GM19372 (cell line): ENCODE data around the gene LRCOL1.

Experiments used
- ATAC-seq: cut with Tn5 transposase; IDR thresholded peaks from one replicate; pipeline ENCODE4 v1.9.1; 2021; ENCODE audit warnings: mild to moderate bottlenecking, low read depth, moderate library complexity; ENCODE audit not compliant: unreplicated experiment

The LRCOL1 gene

DNA sequence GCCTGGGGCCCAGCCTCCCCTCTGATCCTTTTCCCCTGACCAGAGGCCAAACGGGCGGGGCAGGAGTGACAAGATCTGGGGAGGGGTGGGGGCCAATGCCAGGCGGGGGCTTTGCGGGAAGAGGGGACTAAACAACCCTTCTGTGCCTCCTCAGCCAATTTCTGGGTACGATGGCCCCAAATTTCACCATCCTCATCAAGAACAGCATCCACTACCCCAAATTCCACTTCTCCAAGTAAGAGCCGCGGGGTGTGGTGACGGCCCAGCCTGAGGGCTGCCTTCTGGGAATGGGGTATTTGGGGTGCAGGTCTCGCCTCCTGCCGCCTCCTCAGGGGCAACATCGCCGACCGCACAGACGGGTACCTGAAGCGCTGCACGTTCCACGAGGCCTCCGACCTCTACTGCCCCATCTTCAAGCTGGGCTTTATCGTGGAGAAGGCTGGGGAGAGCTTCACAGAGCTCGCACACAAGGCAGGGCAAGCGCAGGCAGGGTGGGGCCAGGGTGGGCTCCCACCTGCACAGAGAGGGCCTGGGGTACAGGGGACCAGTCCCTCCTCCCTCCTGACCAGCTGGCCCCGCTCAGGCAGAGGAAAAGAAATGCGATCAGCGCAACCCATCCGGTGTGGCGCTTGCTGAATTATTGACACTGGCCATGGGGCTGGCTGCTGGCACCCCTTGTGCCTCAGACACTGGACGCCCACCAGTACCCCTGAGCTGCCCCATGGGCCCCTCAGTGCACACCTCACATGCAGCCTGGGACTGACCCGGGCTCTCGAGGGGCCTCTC, 9.9 kb upstream of the LRCOL1 start:
- no peak for ATAC-seq

DNA sequence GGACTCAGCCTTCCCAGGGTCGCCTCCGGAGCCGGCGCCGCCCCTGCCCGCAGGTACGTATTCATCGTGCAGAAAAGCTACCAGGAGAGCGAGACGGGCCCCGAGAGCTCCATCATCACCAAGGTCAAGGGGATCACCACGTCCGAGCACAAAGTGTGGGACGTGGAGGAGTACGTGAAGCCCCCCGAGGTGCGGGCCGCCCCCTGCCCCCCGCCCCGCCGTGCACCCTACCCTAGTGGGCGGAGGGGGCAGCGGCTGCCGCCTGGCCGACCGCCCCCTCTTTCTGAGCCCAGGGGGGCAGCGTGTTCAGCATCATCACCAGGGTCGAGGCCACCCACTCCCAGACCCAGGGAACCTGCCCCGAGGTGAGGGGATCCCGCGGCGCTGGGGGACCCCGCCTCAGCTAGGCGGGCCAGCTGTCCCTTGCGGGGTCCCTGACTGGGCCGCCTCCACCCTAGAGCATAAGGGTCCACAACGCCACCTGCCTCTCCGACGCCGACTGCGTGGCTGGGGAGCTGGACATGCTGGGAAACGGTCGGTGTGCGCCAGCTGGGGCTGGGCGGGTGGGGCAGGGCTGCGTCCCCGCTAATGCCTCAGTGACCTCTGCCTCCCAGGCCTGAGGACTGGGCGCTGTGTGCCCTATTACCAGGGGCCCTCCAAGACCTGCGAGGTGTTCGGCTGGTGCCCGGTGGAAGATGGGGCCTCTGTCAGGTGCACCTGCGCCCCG, 9.2 kb upstream of the LRCOL1 start:
- no peak for ATAC-seq

DNA sequence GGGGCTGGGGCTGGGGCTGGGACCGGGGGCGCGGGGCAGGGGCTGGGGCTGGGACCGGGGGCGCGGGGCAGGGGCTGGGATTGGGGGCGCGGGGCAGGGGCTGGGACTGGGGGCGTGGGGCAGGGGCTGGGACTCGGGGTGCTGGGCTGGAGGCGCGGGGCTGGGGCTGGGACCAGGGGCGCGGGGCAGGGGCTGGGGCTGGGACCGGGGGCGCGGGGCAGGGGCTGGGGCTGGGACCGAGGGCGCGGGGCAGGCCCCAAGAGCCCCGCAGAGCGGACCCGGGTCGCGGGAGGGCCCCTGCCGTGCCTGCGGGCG, 8.6 kb upstream of the LRCOL1 start:
- ATAC-seq, result no peak

DNA sequence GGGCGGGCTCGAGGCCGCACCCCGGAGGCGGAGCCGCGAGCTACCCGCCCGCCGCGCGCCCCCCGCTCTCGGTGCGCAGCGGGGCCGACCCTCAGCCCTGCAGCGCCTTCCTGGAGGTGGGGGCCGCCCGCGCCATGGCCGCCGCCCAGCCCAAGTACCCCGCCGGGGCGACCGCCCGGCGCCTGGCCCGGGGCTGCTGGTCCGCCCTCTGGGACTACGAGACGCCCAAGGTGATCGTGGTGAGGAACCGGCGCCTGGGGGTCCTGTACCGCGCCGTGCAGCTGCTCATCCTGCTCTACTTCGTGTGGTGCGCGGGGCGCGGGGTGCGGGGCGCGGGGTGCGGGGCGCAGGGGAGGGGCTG, 8.3 kb upstream of the LRCOL1 start, which contains the start of gene P2RX2:
TSS of gene P2RX2 (plus strand) at position 94 of the 361 bp plus-strand sequence. CDS start at position 135, 41 bp downstream.
- no peak for ATAC-seq

DNA sequence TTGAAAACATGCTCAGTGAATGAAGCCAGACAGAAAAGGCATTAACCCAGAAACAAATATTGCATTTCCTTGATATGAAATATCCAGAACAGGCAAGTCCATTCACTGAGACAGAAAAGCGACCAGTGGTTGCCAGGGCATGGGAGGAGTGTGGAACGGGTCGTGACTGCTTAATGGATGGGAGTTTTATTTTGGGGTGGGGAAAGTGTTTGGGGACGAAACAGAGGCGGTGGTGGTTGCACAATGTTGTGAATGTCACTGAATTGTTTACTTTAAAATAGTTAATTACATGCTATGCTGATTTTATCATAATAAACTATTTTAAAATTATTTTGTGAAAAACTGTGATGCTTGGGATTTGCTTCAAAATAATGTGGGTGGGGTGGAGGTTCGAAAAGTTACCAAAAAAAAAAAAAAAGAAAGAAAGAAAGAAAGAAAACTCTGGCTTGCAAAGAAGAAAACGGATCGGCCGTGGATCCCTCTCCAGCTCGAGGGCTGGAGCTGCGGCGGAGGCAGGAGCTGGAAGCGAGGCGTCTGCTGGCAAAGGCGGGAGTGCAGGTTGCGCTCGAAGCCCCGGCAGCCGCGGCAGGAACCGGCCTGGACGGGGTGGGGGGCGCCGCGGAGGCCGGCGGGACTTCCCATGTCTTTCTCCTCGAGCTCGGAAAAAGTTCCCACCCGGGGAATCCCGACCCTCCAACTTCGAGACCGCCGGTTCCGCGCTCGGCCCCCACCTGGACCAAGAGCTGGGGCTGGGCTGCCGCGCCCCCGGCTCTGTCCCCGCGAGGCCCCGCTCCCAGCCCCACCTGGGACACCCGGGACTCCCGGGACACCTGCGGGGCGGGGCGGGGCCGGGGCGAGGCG, 7.7 kb upstream of the LRCOL1 start:
- ATAC-seq, result no peak

DNA sequence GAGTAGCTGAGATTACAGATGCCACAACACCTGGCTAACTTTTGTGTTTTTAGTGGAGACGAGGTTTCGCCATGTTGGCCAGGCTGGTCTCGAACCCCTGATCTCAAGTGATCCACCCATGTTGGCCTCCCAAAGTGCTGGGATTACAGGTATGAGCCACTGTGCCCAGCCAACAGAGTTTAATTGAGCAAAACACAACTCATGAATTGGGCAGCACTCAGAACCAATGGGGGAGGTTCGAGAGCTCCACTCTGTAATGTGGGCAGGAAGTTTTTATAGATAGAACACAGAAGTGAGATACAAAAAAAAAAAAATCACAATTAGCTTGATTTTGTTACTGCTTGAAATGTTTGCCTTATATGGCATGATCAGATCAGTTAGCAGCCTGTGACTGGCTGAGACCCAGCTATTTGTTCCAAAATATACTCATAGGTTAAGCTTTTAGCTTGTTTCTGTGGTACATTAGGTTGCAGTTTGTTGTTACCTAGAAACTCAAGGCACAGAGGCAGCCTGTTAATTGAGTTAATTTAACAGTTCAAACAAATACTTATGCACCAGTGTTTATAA, 6.8 kb upstream of the LRCOL1 start:
- no peak for ATAC-seq

DNA sequence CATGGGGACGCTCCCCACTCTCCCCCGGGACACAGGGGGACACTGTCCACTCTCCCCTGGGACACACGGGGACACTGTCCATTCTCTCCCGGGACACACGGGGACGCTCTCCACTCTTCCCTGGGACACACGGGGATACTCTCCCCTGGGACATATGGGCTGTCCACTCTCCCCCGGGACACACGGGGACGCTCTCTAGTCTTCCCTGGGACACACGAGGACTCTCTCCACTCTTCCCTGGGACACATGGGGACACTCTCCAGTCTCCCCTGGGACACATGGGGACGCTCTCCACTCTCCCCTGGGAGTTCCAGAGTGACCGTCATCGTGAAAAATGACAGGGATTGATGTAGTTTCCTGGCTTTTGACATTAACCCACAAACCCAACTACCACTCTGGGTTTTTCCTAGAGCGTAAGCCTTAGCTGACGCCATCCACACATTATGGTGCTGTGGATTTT, 5.2 kb upstream of the LRCOL1 start:
- ATAC-seq, result no peak

DNA sequence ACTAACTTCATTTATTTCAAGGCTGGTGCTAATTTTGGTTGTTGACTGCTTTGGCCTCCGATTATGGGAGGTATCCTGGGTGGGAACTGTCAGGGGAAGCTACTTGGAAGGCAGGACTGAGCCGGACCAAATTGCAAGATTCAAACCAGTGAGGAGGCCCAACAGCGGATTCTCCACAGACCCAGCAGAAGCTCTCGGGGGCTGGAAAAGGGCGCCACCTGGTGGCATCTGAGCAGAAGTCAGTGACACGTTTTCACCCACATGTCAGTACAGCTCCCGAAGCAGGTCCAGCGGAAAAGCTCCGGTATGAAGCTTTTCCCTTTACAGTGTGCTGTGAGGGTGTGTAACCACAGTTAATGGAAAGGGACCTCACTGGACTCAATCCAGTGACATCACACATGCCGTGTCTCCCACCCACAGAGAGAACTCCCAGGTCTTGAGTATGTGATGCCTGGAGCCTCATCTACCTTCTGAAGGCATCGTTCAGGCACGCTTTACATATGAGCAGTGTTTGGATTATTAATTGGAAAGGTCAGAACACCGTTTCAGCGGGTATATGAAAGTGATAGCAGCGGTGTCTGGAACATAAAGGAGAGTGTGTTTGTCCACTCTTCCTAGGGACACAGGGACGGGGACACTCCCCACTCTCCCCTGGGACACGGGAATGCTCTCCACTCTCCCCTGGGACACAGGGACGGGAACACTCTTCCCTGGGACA, 4.6 kb upstream of the LRCOL1 start:
- ATAC-seq, result no peak

DNA sequence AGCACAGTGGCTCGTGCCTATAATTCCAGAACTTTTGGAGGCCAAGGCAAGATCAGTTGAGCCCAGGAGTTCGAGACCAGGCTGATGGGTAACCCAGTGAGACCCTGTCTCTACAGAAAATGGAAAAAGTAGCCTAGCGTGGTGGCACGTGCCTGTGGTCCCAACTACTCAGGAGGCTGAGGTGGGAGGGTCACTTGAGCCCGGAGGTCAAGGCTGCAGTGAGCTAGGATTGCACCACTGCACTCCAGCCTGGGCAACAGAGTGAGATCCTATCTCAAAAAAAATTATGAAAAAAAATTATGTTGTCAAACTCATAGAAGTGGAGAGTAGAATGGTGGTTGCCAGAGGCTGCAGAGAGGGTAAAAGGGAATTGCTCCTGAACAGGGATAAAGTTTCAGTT, 3.6 kb upstream of the LRCOL1 start:
- no peak for ATAC-seq

DNA sequence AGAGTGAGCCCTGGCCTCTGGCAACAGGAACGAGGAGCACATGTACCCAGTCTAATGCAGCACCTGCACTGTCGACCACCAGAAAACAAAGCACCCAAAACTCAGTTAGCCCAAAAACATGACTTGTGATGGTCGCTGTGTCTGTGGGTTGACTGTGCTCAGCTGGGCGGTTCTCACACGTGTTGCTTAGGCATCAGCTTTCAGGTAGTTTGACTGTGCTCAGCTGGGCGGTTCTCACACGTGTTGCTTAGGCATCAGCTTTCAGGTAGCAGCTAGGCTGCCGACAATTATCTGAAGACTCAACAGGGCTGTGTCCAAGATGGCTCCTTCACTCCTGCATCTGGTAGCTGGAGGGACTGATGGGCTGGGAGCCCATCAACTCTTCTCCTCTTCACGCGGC, 1.2 kb upstream of the LRCOL1 start:
- ATAC-seq, result no peak

DNA sequence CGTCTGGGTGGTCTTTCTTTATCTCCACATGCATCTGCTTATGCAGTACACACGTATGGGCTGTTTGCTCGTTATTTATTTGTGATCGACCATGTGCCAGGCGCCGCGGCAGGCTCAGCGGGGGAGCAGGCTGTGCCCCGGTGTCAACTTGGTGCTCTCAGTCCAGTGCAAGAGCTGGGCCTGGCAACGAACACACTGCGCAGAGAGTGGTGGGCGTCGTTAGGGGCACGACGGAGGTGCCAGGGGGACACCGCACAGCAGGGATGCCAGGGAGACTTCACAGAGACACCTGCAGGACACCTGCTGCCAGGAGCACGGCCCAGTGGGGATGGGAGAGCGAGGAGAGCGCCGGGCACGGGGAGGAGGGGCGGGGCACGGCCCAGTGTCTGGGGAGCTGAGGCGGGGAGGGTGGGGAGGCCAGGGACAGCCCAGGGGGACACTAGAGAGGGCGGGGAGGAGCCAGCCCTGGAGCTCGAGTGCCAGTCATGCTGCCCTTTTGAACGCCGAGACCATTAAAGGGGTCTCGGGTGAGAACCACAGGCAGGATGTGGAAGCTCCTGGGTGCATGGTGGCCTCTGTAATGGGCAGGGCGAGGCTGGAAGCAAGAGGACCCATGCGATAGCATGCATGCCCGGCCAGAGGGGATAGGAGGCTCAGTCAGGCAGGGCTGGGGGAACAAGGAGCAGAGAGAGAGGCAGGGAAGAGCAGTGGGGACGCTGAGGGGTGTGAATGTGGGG, 652 bp upstream of the LRCOL1 start:
- ATAC-seq, result no peak

DNA sequence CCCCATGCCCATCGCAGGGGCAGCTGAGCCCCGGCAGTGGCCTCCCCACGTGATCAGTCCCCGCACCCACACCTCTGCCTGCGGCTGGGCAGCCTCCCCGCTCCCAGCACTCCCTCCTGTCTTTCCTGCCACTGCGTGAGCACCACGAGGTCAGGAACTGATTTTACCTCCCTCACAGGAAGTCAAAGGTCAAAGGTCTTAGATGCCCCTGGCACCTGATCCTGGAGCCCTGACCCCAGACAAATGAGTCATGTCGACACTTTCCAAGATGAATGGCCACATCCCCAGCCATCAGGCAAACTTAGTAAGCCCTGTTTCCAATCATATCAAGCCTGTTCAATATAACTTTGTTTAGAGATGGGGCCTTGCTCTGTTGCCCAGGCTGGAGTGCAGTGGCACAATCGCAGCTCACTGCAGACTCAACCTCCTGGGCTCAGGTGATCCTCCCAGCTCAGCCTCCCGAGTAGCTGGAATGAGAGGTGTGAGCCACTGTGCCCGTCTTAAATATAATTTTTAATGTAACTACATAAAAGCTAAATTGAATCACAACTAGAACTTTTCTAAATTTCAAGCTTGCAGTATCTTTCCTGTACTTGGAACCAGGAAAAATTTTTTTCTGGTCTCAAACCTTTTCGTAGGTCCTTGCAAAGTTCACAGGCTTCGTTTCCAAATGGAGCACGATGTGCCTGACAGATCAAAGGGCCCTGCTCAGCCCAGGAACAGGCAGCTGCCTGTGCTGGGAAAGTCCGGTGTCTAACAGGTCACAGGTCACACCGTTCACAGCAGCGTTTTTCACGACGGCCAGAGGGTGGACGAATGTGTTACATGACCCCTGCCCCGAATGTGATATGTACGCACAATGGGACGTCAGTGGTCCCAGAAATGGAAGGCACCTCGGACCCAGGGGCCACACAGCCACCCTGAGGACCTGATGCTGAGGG, 1.9 kb downstream of the LRCOL1 start:
- no peak for ATAC-seq

DNA sequence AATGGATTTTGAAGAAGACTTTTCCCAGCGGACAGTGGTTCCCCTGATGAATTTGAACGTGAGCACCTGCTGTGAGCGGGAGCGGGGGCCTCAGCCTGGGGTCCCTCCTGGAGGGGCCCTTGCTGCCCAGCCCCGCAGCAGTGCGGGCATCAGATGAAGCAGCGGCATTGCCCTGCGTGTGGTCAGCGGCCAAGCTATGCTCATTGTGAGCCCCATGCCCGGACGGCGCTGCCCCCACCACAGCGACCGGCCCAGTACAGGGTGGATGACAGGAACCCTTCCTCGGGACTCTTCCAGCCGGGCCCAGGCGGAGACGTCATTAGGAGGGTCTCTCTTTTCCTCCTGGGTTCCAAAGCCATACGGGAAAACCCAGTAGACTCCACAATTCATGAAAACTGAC, 3.5 kb downstream of the LRCOL1 start:
- no peak for ATAC-seq

DNA sequence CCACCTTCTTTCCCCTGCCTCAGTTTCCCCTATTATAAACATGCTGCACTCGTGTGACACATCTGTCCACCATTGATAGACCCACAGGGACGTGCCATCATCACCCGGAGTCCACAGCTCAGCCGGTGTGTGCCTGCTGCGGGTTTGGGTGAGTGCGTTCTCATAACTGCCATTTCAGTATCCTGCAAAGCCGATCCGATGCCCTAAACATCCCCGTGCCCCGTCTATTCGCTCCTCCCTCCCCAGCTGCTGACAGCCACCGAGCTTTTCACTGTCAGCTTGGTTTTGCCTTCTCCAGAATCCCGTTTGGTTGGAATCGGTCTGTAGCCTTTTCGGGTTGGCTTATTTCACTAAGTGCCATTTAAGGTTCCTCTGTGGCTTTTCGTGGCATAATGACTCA, 3.9 kb downstream of the LRCOL1 start:
- no peak for ATAC-seq

DNA sequence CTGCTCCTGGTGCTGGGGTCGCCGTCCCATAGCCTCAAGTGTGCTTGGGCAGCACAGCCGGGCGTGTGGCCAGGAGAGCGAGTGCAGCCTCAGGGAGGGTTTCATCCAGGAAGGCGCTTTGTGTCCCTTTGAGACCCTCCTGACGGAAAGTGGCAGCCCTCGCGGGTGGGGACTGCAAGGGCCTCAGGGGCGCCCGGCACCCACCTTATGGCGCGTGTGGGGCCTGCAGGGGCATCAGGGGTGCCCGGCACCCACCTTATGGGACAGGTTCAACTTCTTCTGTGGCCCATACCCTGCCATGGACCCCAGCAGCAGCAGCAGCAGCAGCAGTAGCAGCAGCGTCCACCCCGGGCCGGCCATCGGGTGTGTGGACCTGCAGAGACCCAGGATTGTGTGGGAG, 4.5 kb downstream of the LRCOL1 start:
- ATAC-seq, result no peak

DNA sequence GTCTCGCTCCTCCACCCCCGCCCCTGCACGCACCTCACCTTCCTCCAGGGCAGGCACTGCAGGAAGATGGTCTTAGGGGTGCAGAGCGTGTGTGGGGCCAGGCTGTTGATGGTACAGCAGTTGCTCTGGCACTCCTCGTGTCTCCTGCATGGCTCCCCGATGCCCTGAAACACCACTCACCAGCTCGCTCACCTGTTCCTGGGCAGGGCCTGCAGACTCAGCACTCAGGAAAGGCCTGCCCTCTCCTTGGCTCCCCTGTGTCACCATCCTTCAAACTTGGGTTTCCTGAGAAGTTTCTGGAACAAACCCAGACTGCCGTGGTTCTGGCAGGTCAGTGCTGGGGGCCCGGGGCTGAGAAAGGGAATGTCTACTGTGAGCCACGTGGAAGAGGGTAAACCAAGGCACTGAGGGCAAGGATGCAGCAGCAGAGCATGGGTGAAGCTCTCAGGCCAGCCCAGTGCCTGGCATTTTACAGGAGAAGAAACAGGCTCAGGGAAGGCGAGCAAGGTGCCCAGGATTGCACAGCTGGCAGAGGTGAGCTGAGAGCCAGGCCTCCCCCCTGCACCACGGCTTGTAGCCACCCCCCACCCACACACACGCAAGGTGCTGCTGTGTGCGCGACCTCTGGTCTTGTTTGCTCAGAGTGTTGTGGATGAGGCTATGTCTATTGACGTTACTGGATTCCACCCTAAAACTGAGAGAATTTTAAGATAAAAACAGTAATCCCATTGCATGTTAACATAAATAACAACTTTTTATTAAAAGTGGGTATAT, 5.5 kb downstream of the LRCOL1 start:
- no peak for ATAC-seq

DNA sequence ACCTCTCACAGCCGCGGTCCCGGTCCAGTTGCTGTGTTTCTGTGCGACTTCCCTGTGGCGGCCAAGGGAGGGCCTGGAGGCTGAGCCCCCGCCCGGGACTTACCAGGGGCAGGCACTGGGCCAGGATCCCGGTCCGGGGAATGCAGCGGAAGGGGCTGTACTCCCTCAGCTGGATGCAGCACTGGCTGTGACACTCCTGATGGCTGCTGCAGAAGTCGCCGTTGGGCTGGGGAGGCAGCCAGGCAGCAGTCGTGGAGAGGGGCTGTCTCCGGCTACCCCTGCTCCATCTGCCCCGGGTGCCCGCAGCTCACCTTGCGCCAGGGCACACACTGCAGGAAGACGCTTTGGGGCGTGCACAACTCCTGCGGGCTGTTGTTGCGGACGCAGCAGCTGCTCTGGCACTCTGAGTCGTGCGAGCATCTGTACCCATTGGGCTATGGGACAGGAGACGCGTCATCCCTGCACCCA, 6.2 kb downstream of the LRCOL1 start:
- ATAC-seq, result no peak
